SH-SY5Y (cell line): Measurements from ENCODE around the gene GMPR2.

Experiments
- GATA2 ChIP-seq: IDR thresholded peaks from 2 replicates; pipeline ENCODE4 v1.6.1; 2011; ENCODE audit warnings: mild to moderate bottlenecking, low read depth, low read length
- GATA3 ChIP-seq: IDR thresholded peaks from 2 replicates; pipeline ENCODE4 v1.6.1; 2011; ENCODE audit warnings: low read depth, mild to moderate bottlenecking, low read length, moderate library complexity

- TF ChIP-seq GATA2, result no peak
- TF ChIP-seq GATA3, result no peak
These were observed 19.8 kb downstream of the GMPR2 start for GRCh38 chr14:24252289-24253124.
